ENCODE results near the gene MYH7. TPM values are rescaled to one million over a fixed set of nuclear protein-coding genes. Genes with fewer than 3 reads are reported as not detected.

MYH7 gene
- 10 to 100 TPM in 1 of 2 donors, under 1 TPM in 1; 0.28 to 40.1 TPM for total RNA-seq

DNA sequence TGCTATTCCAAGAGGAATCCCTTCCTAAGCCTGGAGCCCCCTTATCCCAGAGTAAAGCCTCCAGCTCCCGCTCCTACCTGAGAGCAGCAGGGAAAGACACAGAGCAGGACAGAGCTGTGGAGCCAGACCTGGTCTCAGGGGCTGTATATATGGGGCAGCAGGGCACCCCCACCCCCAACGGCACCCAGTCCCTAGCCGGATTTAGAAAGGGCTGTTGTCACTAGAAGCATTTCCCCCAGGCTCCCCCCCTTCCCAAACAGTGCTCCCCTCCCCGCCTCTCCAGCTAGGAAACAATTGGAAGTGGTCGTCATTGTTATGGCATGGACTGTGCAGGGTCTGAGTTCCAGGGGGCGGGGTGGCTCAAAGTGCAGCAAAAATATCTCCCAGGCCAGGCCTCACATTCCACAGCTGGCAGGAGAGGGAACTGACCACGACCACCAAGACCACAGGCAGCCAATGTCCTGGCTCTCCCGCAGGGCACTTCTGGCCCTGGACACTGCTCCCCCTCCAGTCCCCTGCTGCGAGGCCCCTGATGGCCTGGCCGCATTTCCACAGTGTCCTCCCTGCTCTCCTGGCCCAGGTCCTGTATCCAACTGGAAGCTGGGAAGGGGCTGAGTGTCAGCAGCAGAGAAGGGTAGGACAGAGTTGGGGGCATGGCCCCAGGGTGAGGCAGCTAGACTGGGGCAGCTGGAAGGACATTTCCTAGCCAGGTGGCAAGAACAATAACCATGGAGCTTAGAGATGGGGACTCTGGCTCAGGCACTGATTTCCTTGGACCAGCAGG is at the start of gene MYH7:
Gene MYH7 (minus strand): TSS at position 118 of the 784 bp plus-strand sequence. CDS start 1,928 bp downstream, outside the sequence.
- 73% methylated on average over 10 of the region's 10 CpGs for WGBS
- intact Hi-C loops (cut with DNase I): no loop called here
- H3K4me1 ChIP-seq (replicated peaks): no peaks in the 10 kb centered on the region
- DNase-seq (ENCODE audit: low spot score): no peak
- no peaks in the 10 kb centered on the region for H3K36me3 ChIP-seq
- H3K9me3 ChIP-seq: no peaks in the 10 kb centered on the region
- H3K27ac ChIP-seq: no peak within 1 kb of the TSS
- H3K4me3 ChIP-seq: no peak within 1 kb of the TSS
- TF ChIP-seq POLR2AphosphoS5 (IDR thresholded peaks at IDR 0.05): no peak
- TF ChIP-seq POLR2A (IDR thresholded peaks at IDR 0.05): no peak
- TF ChIP-seq, protein P1, sequence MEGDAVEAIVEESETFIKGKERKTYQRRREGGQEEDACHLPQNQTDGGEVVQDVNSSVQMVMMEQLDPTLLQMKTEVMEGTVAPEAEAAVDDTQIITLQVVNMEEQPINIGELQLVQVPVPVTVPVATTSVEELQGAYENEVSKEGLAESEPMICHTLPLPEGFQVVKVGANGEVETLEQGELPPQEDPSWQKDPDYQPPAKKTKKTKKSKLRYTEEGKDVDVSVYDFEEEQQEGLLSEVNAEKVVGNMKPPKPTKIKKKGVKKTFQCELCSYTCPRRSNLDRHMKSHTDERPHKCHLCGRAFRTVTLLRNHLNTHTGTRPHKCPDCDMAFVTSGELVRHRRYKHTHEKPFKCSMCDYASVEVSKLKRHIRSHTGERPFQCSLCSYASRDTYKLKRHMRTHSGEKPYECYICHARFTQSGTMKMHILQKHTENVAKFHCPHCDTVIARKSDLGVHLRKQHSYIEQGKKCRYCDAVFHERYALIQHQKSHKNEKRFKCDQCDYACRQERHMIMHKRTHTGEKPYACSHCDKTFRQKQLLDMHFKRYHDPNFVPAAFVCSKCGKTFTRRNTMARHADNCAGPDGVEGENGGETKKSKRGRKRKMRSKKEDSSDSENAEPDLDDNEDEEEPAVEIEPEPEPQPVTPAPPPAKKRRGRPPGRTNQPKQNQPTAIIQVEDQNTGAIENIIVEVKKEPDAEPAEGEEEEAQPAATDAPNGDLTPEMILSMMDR (IDR thresholded peaks at IDR 0.05): no peak
- no peaks in the 10 kb centered on the region for H3K27me3 ChIP-seq (replicated peaks; ENCODE audit: insufficient read depth)

- WGBS: 46% methylated on average over 9 of the region's 9 CpGs
- Histone ChIP-seq H3K4me3 (no peak overlapping the region), H3K27me3 (replicated peaks; ENCODE audit: insufficient read depth) (no peaks in the 10 kb centered on the region), H3K36me3 (no peaks in the 10 kb centered on the region), H3K4me1 (replicated peaks) (no peaks in the 10 kb centered on the region), H3K27ac (no peak overlapping the region), H3K9me3 (no peaks in the 10 kb centered on the region)
- TF ChIP-seq, protein P1 (IDR thresholded peaks at IDR 0.05): no peak
- DNase-seq (ENCODE audit: low spot score): no peak
- intact Hi-C loops (cut with DNase I): no loop called here
Measured at GRCh38 chr14:23483236-23483854, 47.9 kb upstream of the MYH7 start.

DNA sequence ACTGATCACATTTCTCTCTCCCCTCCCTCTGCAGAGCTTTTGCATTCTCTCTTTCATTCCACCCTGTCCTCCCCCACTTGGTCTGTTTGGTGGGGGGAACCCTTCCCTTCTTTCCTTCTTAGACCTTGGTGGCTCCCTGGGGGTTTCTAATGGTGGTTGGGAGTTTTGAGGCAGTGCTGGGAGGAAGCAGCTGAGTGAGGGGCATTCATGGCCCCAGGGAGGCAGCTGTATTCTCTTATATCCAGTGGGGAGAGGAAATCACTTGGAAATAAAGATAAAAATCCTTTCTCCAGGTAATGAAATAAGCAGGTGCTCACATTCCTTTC is 47.3 kb upstream of the MYH7 start:
- intact Hi-C loops (cut with DNase I): no loop called here
- no peak for DNase-seq (ENCODE audit: low spot score)
- Histone ChIP-seq H3K4me1 (replicated peaks) (no peaks in the 10 kb centered on the region), H3K4me3 (no peak overlapping the region), H3K27me3 (replicated peaks; ENCODE audit: insufficient read depth) (no peaks in the 10 kb centered on the region), H3K36me3 (no peaks in the 10 kb centered on the region), H3K27ac (no peak overlapping the region), H3K9me3 (no peaks in the 10 kb centered on the region)
- TF ChIP-seq POLR2A (IDR thresholded peaks at IDR 0.05) (no peak), POLR2AphosphoS5 (IDR thresholded peaks at IDR 0.05) (no peak)
- TF ChIP-seq, protein P1 (IDR thresholded peaks at IDR 0.05): no peak

DNA sequence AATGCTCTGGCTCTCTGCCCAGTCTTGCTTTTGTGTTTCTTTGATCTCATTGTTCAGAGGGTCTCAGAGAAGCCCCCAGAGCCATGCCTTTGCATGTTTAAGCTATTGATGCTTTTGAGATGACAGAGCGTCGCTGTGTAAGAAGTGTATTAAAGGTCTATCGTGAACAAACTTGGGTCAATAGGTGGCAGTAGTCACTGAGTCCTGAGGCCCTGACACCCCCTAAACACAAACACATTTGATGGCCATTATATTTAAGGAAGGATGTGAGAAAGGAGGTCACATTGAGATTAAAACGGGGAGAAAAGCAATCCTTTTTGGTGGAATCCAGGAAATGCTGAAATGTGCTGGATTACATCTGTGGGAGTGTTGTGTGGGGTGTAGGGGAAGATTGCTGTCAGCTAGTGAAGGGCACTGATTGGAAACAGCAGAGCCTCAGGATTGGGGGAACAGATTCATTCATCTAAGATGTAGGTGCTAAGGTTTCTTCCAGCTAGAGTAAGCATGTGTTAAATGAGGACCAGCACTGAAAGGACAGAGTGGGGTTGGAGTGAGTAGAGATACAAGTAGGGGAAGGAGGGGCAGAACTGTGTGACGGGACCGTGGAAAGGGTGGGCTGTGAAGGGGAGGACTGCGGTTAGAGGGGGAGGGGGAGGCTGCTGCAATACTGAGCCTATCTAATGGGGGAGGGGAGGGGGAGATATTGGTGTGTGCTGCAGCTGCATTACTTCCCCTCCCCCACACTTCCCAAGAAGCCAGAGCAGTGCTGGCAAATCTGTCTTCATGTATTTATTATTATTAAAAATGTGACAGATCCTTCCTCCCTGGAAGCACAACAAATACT is 46.7 kb upstream of the MYH7 start:
- TF ChIP-seq POLR2AphosphoS5 (IDR thresholded peaks at IDR 0.05) (no peak), POLR2A (IDR thresholded peaks at IDR 0.05) (no peak)
- TF ChIP-seq, protein P1 (IDR thresholded peaks at IDR 0.05): no peak
- Histone ChIP-seq H3K27ac (no peak overlapping the region), H3K9me3 (no peaks in the 10 kb centered on the region), H3K4me3 (no peak overlapping the region), H3K27me3 (replicated peaks; ENCODE audit: insufficient read depth) (no peaks in the 10 kb centered on the region), H3K36me3 (peaks cover 0 to 6% of the 10 kb centered on the region in 2 donors), H3K4me1 (replicated peaks) (no peaks in the 10 kb centered on the region)
- no peak for DNase-seq (ENCODE audit: low spot score)
- intact Hi-C loops (cut with DNase I): no loop called here
- 63% methylated on average over 7 of the region's 7 CpGs for WGBS
